ENCODE measurements around the gene GBP4.

The GBP4 gene

GRCh38 chr1:89199525-89200031, 836 bp upstream of the GBP4 start:
- no peaks in the 10 kb centered on the region for H3K4me1 ChIP-seq (ENCODE audit: insufficient read depth, low read length)
- no peak overlapping the region for H3K9ac ChIP-seq (ENCODE audit: low read length)

GRCh38 chr1:89198081-89198480, 661 bp downstream of the GBP4 start:
- Histone ChIP-seq H3K9me3 (ENCODE audit: low read length) (no peaks in the 10 kb centered on the region), H3K27ac (ENCODE audit: low read depth, low read length) (no peak overlapping the region), H3K36me3 (ENCODE audit: insufficient read depth, low read length) (peaks cover 3% of the 10 kb centered on the region), H3K27me3 (ENCODE audit: control insufficient read depth in 1 of 2, insufficient read depth in 2 of 2, low read length in 2 of 2) (no peaks in the 10 kb centered on the region), H3K4me3 (ENCODE audit: low read depth in 1 of 2, low read length in 2 of 2) (peak overlapping the region; percentile 25 to 76), H3K9ac (ENCODE audit: low read length) (peak overlapping the region; percentile 61), H3K4me1 (ENCODE audit: insufficient read depth, low read length) (no peaks in the 10 kb centered on the region)

More at GRCh38 chr1:89199525-89200031, 836 bp upstream of the GBP4 start:
- Histone ChIP-seq H3K9me3 (ENCODE audit: low read length) (no peaks in the 10 kb centered on the region), H3K36me3 (ENCODE audit: insufficient read depth, low read length) (no peaks in the 10 kb centered on the region), H3K27ac (ENCODE audit: low read depth, low read length) (no peak overlapping the region), H3K27me3 (ENCODE audit: control insufficient read depth in 1 of 2, insufficient read depth in 2 of 2, low read length in 2 of 2) (no peaks in the 10 kb centered on the region), H3K4me3 (ENCODE audit: low read depth in 1 of 2, low read length in 2 of 2) (peak overlapping the region in 1 of 2 donors; percentile 76)

GRCh38 chr1:89195476-89195875, 3.3 kb downstream of the GBP4 start:
- no peaks in the 10 kb centered on the region for H3K9me3 ChIP-seq (ENCODE audit: low read length)
- no peak overlapping the region for H3K27ac ChIP-seq (ENCODE audit: low read depth, low read length)
- no peaks in the 10 kb centered on the region for H3K27me3 ChIP-seq (ENCODE audit: control insufficient read depth in 1 of 2, insufficient read depth in 2 of 2, low read length in 2 of 2)
- H3K4me3 ChIP-seq (ENCODE audit: low read depth in 1 of 2, low read length in 2 of 2), result no peak overlapping the region
- no peaks in the 10 kb centered on the region for H3K4me1 ChIP-seq (ENCODE audit: insufficient read depth, low read length)
- H3K36me3 ChIP-seq (ENCODE audit: insufficient read depth, low read length), result peaks cover 3% of the 10 kb centered on the region
- no peak overlapping the region for H3K9ac ChIP-seq (ENCODE audit: low read length)

- Histone ChIP-seq H3K4me3 (ENCODE audit: low read depth in 1 of 2, low read length in 2 of 2) (no peak overlapping the region), H3K36me3 (ENCODE audit: insufficient read depth, low read length) (peaks cover 3% of the 10 kb centered on the region), H3K9ac (ENCODE audit: low read length) (no peak overlapping the region), H3K4me1 (ENCODE audit: insufficient read depth, low read length) (no peaks in the 10 kb centered on the region), H3K27me3 (ENCODE audit: control insufficient read depth in 1 of 2, insufficient read depth in 2 of 2, low read length in 2 of 2) (no peaks in the 10 kb centered on the region), H3K27ac (ENCODE audit: low read depth, low read length) (no peak overlapping the region), H3K9me3 (ENCODE audit: low read length) (no peaks in the 10 kb centered on the region)
Measured at GRCh38 chr1:89191314-89191713, 7.4 kb downstream of the GBP4 start.

- Histone ChIP-seq H3K9ac (ENCODE audit: low read length) (no peak overlapping the region), H3K9me3 (ENCODE audit: low read length) (no peaks in the 10 kb centered on the region), H3K27ac (ENCODE audit: low read depth, low read length) (no peak overlapping the region), H3K4me1 (ENCODE audit: insufficient read depth, low read length) (no peaks in the 10 kb centered on the region), H3K27me3 (ENCODE audit: control insufficient read depth in 1 of 2, insufficient read depth in 2 of 2, low read length in 2 of 2) (no peaks in the 10 kb centered on the region), H3K4me3 (ENCODE audit: low read depth in 1 of 2, low read length in 2 of 2) (no peak overlapping the region), H3K36me3 (ENCODE audit: insufficient read depth, low read length) (peaks cover 8% of the 10 kb centered on the region)
Measured at GRCh38 chr1:89190017-89190416, 8.7 kb downstream of the GBP4 start.

- Histone ChIP-seq H3K4me3 (ENCODE audit: low read depth in 1 of 2, low read length in 2 of 2) (no peak overlapping the region), H3K27me3 (ENCODE audit: control insufficient read depth in 1 of 2, insufficient read depth in 2 of 2, low read length in 2 of 2) (no peaks in the 10 kb centered on the region), H3K27ac (ENCODE audit: low read depth, low read length) (no peak overlapping the region), H3K4me1 (ENCODE audit: insufficient read depth, low read length) (no peaks in the 10 kb centered on the region), H3K9me3 (ENCODE audit: low read length) (peaks cover 5% of the 10 kb centered on the region), H3K9ac (ENCODE audit: low read length) (no peak overlapping the region), H3K36me3 (ENCODE audit: insufficient read depth, low read length) (no peaks in the 10 kb centered on the region)
Measured at GRCh38 chr1:89179343-89179742, 19.4 kb downstream of the GBP4 start.

- Histone ChIP-seq H3K36me3 (ENCODE audit: insufficient read depth, low read length) (no peaks in the 10 kb centered on the region), H3K4me1 (ENCODE audit: insufficient read depth, low read length) (no peaks in the 10 kb centered on the region), H3K9ac (ENCODE audit: low read length) (no peak overlapping the region), H3K4me3 (ENCODE audit: low read depth in 1 of 2, low read length in 2 of 2) (no peak overlapping the region), H3K27me3 (ENCODE audit: control insufficient read depth in 1 of 2, insufficient read depth in 2 of 2, low read length in 2 of 2) (no peaks in the 10 kb centered on the region), H3K27ac (ENCODE audit: low read depth, low read length) (no peak overlapping the region), H3K9me3 (ENCODE audit: low read length) (no peaks in the 10 kb centered on the region)
Measured at GRCh38 chr1:89176971-89177370, 21.8 kb downstream of the GBP4 start.

GRCh38 chr1:89175601-89176256, 23.0 kb downstream of the GBP4 start, which contains the start of gene GBP7:
Gene GBP7 (minus strand): TSS chr1:89176003. CDS start chr1:89171935, 4,068 bp downstream.
- H3K27me3 ChIP-seq (ENCODE audit: control insufficient read depth in 1 of 2, insufficient read depth in 2 of 2, low read length in 2 of 2), result no peaks in the 10 kb centered on the region
- H3K9me3 ChIP-seq (ENCODE audit: low read length), result no peaks in the 10 kb centered on the region
- no peaks in the 10 kb centered on the region for H3K36me3 ChIP-seq (ENCODE audit: insufficient read depth, low read length)
- no peak within 1 kb of the TSS for H3K27ac ChIP-seq (ENCODE audit: low read depth, low read length)
- no peak within 1 kb of the TSS for H3K9ac ChIP-seq (ENCODE audit: low read length)
- no peaks in the 10 kb centered on the region for H3K4me1 ChIP-seq (ENCODE audit: insufficient read depth, low read length)
- no peak within 1 kb of the TSS for H3K4me3 ChIP-seq (ENCODE audit: low read depth in 1 of 2, low read length in 2 of 2)

- no peak overlapping the region for H3K4me3 ChIP-seq (ENCODE audit: low read depth in 1 of 2, low read length in 2 of 2)
- no peaks in the 10 kb centered on the region for H3K27me3 ChIP-seq (ENCODE audit: control insufficient read depth in 1 of 2, insufficient read depth in 2 of 2, low read length in 2 of 2)
- no peaks in the 10 kb centered on the region for H3K36me3 ChIP-seq (ENCODE audit: insufficient read depth, low read length)
- no peak overlapping the region for H3K9ac ChIP-seq (ENCODE audit: low read length)
- H3K4me1 ChIP-seq (ENCODE audit: insufficient read depth, low read length), result no peaks in the 10 kb centered on the region
- no peaks in the 10 kb centered on the region for H3K9me3 ChIP-seq (ENCODE audit: low read length)
- no peak overlapping the region for H3K27ac ChIP-seq (ENCODE audit: low read depth, low read length)
Measured at GRCh38 chr1:89174491-89174890, 24.3 kb downstream of the GBP4 start.

- H3K27ac ChIP-seq (ENCODE audit: low read depth, low read length), result no peak overlapping the region
- H3K4me3 ChIP-seq (ENCODE audit: low read depth in 1 of 2, low read length in 2 of 2), result no peak overlapping the region
- no peaks in the 10 kb centered on the region for H3K9me3 ChIP-seq (ENCODE audit: low read length)
- no peaks in the 10 kb centered on the region for H3K4me1 ChIP-seq (ENCODE audit: insufficient read depth, low read length)
- H3K36me3 ChIP-seq (ENCODE audit: insufficient read depth, low read length), result no peaks in the 10 kb centered on the region
- H3K27me3 ChIP-seq (ENCODE audit: control insufficient read depth in 1 of 2, insufficient read depth in 2 of 2, low read length in 2 of 2), result no peaks in the 10 kb centered on the region
- H3K9ac ChIP-seq (ENCODE audit: low read length), result no peak overlapping the region
Measured at GRCh38 chr1:89172468-89173143, 26.1 kb downstream of the GBP4 start.

GRCh38 chr1:89171067-89171438, 27.7 kb downstream of the GBP4 start:
- H3K4me3 ChIP-seq (ENCODE audit: low read depth in 1 of 2, low read length in 2 of 2), result no peak overlapping the region
- no peaks in the 10 kb centered on the region for H3K9me3 ChIP-seq (ENCODE audit: low read length)
- H3K27me3 ChIP-seq (ENCODE audit: control insufficient read depth in 1 of 2, insufficient read depth in 2 of 2, low read length in 2 of 2), result no peaks in the 10 kb centered on the region
- no peaks in the 10 kb centered on the region for H3K36me3 ChIP-seq (ENCODE audit: insufficient read depth, low read length)
- no peak overlapping the region for H3K9ac ChIP-seq (ENCODE audit: low read length)
- H3K27ac ChIP-seq (ENCODE audit: low read depth, low read length), result no peak overlapping the region
- H3K4me1 ChIP-seq (ENCODE audit: insufficient read depth, low read length), result no peaks in the 10 kb centered on the region

Data from muscle layer of colon (tissue), 2 donors.